B cell (primary cell): ENCODE measurements around the gene HASPIN. TPM values are rescaled to one million over a fixed set of nuclear protein-coding genes. Genes with fewer than 3 reads are reported as not detected.

Source experiments
- ATAC-seq: fragments of 200-7000 bp; cut with Tn5 transposase; one replicate; pipeline ENCODE4 v1.10.0; 2021; ENCODE audit warnings: low read depth, mild to moderate bottlenecking, moderate number of reproducible peaks, moderate library complexity
- CTCF ChIA-PET: fragments of 350-600 bp; sonication (Branson Sonifier 250); formaldehyde crosslinking; loops from one replicate; lab custom pipeline; 2021; ENCODE audit warnings: antibody characterized with exemption, inconsistent platforms; lab: Charles Lee
- POLR2A ChIA-PET: fragments of 350-600 bp; sonication (Branson Sonifier 250); formaldehyde crosslinking; loops from one replicate; lab custom pipeline; 2021; ENCODE audit warnings: antibody characterized with exemption; lab: Charles Lee
- DNase-seq: peaks from one replicate; pipeline ENCODE4 v3.0.0; 2013
- H2AFZ ChIP-seq: 2 replicates; pipeline ENCODE4 v1.6.1; 2012; ENCODE audit warnings: mild to moderate bottlenecking, low read depth, low read length; ENCODE audit not compliant: insufficient read depth, poor library complexity, severe bottlenecking
- H3K27ac ChIP-seq, 2 donors: 1 replicate in 1 of 2; 2 replicates in 1 of 2; pipeline ENCODE4 v1.5.1; 2012 to 2013; ENCODE audit warnings: low read length in 2 of 2, mild to moderate bottlenecking in 2 of 2, moderate library complexity in 1 of 2
- H3K27me3 ChIP-seq, 4 experiments: fragments of 200-600 bp in 1 of 4; sonication (generic) in 1 of 4; replicated peaks in 1 of 4; 1 replicate in 2 of 4; 2 replicates in 2 of 4; pipeline versions ENCODE4 v1.6.1 to v1.7.0; 2013 to 2016; ENCODE audit warnings: low read length in 3 of 4, mild to moderate bottlenecking in 2 of 4, mixed read lengths in 1 of 4, moderate library complexity in 1 of 4; ENCODE audit not compliant: insufficient read depth in 4 of 4, control insufficient read depth in 3 of 4; ENCODE audit errors: control extremely low read depth in 1 of 4
- H3K36me3 ChIP-seq, 2 experiments: replicated peaks in 1 of 2; 1 replicate in 1 of 2; 2 replicates in 1 of 2; pipeline versions ENCODE4 v1.6.1 to v1.7.1; 2013; ENCODE audit warnings: low read length in 1 of 2; ENCODE audit not compliant: insufficient read depth in 2 of 2, control insufficient read depth in 1 of 2; ENCODE audit errors: control extremely low read depth in 1 of 2, extremely low read depth in 1 of 2
- H3K4me1 ChIP-seq, 2 donors: fragments of 200-600 bp in 1 of 2; sonication (generic) in 1 of 2; 1 replicate in 1 of 2; 2 replicates in 1 of 2; pipeline versions ENCODE4 v1.5.1 to v1.6.1; 2013 to 2017; ENCODE audit warnings: low read length in 2 of 2; ENCODE audit not compliant: control insufficient read depth in 2 of 2, insufficient read depth in 2 of 2
- H3K4me2 ChIP-seq: replicated peaks from 2 replicates; pipeline ENCODE3; 2012; ENCODE audit warnings: mild to moderate bottlenecking, low read depth, low read length; ENCODE audit not compliant: poor library complexity, severe bottlenecking
- H3K4me3 ChIP-seq, 5 experiments: fragments of 200-600 bp in 1 of 5; sonication (generic) in 1 of 5; 1 replicate in 3 of 5; 2 replicates in 2 of 5; pipeline versions ENCODE4 v1.5.1 to v1.7.0; 2011 to 2016; ENCODE audit warnings: low read length in 4 of 5, mild to moderate bottlenecking in 4 of 5, low read depth in 2 of 5, control low read depth in 1 of 5, moderate library complexity in 1 of 5; ENCODE audit not compliant: insufficient read depth in 1 of 5; ENCODE audit errors: control extremely low read depth in 1 of 5, extremely low read depth in 1 of 5
- H3K79me2 ChIP-seq: fragments of 200-600 bp; sonication (generic); one replicate; pipeline ENCODE4 v1.6.0; 2016; ENCODE audit warnings: low read length; ENCODE audit not compliant: control insufficient read depth, insufficient read depth
- H3K9ac ChIP-seq: fragments of 200-600 bp; sonication (generic); 2 replicates; pipeline ENCODE4 v1.6.1; 2017; ENCODE audit warnings: mild to moderate bottlenecking, low read length, moderate library complexity
- H3K9me3 ChIP-seq, 3 donors: one replicate each; pipeline versions ENCODE4 v1.6.1 to v1.7.1; 2013; ENCODE audit warnings: low read length in 2 of 3; ENCODE audit not compliant: control insufficient read depth in 2 of 3, insufficient read depth in 1 of 3; ENCODE audit errors: control extremely low read depth in 1 of 3
- H4K20me1 ChIP-seq: 2 replicates; pipeline ENCODE4 v1.6.0; 2012; ENCODE audit warnings: mild to moderate bottlenecking, low read length; ENCODE audit not compliant: insufficient read depth, control insufficient read depth, poor library complexity, severe bottlenecking
- H3K27ac Mint-ChIP-seq: one replicate; pipeline ENCODE4 v1.8.0; 2021; ENCODE audit warnings: mixed read lengths
- H3K27me3 Mint-ChIP-seq: one replicate; pipeline ENCODE4 v1.8.0; 2021; ENCODE audit warnings: mixed read lengths
- H3K4me1 Mint-ChIP-seq: one replicate; pipeline ENCODE4 v1.8.0; 2021; ENCODE audit warnings: mixed read lengths
- H3K4me3 Mint-ChIP-seq: one replicate; pipeline ENCODE4 v1.8.0; 2021; ENCODE audit warnings: mixed read lengths
- H3K9me3 Mint-ChIP-seq: one replicate; pipeline ENCODE4 v1.8.0; 2022; ENCODE audit warnings: mixed read lengths; ENCODE audit not compliant: insufficient read depth
- CTCF ChIP-seq: fragments of 200-600 bp; IDR thresholded peaks from one replicate; pipeline ENCODE4 v1.8.0; 2022; ENCODE audit warnings: antibody characterized with exemption, mild to moderate bottlenecking
- EZH2 ChIP-seq: IDR thresholded peaks from 2 replicates; pipeline ENCODE4 v1.6.1; 2012; ENCODE audit warnings: borderline replicate concordance, low read depth, mild to moderate bottlenecking, moderate library complexity, low read length; ENCODE audit not compliant: insufficient read depth, poor library complexity, severe bottlenecking
- WGBS: methylation state at CpG from one replicate; pipeline ENCODE4 v1.1.5; 2013; ENCODE audit warnings: missing lambda C conversion rate; ENCODE audit not compliant: insufficient coverage; 5-methylcytosine and 5-hydroxymethylcytosine counted together
- intact Hi-C: fragments of 100-400 bp; cut with micrococcal nuclease; formaldehyde crosslinking; loops from one replicate; pipeline ENCODE4 v1.10.0; 2022
- polyA plus RNA-seq: library from polyadenylated mRNA; depleted of rRNA; stranded (reverse); fragments of >200 nt; gene quantifications from 2 replicates; pipeline ENCODE4 v1.2.3, GENCODE V29; 2012
- total RNA-seq, 2 donors: library from RNA; stranded (reverse); fragments of 120-200 nt in 1 of 2; gene quantifications; 1 replicate in 1 of 2; 2 replicates in 1 of 2; pipeline versions ENCODE4 v1.2.3 to v1.2.4, GENCODE V29; 2013 to 2022

The HASPIN gene
- total and polyA plus RNA-seq, 2 donors (not counting 1 experiment from before 2014, with no cell fraction given) = 0.28 to 3.1 TPM

- CTCF ChIA-PET = interaction anchor here (1.0 to 4.1 kb wide), 3 partner anchors 33 to 57 kb away, joined by 4 to 25 read pairs (median 4); no protein-coding TSS in a partner anchor
- H3K4me2 ChIP-seq = peak overlapping the region; percentile 48
- no peaks in the 10 kb centered on the region for H3K27me3 ChIP-seq
- no peaks in the 10 kb centered on the region for H3K27me3 Mint-ChIP-seq
- POLR2A ChIA-PET = interaction anchor here (0.7 kb wide), 3 partner anchors 52 to 168 kb away, joined by 4 to 9 read pairs (median 7); no protein-coding TSS in a partner anchor
- peaks cover 0 to 3% (median 0%) of the 10 kb centered on the region in 3 donors for H3K9me3 ChIP-seq
- no peaks in the 10 kb centered on the region for H3K36me3 ChIP-seq
- H3K4me3 ChIP-seq = no peak overlapping the region
- TF ChIP-seq EZH2 = no peak
- ATAC-seq (peak; percentile 85), DNase-seq (peak; percentile 55)
- intact Hi-C loops = no loop called here
- H2AFZ ChIP-seq = peak overlapping the region; percentile 74
- H4K20me1 ChIP-seq = no peaks in the 10 kb centered on the region
- peaks cover 13 to 15% of the 10 kb centered on the region in 2 donors for H3K4me1 ChIP-seq
- peak overlapping the region; percentile 43 for H3K27ac Mint-ChIP-seq
- 3% methylated on average over 6 of the region's 8 CpGs for WGBS
- peak overlapping the region in 1 of 2 donors; percentile 11 for H3K27ac ChIP-seq
- no peaks in the 10 kb centered on the region for H3K79me2 ChIP-seq
- H3K4me3 Mint-ChIP-seq = no peak overlapping the region
- H3K9ac ChIP-seq = peak overlapping the region; percentile 2
- peaks cover 21% of the 10 kb centered on the region for H3K4me1 Mint-ChIP-seq
- no peaks in the 10 kb centered on the region for H3K9me3 Mint-ChIP-seq
Measured at GRCh38 chr17:3770466-3770865, 46.8 kb downstream of the HASPIN start.

GRCh38 chr17:3771140-3771539 lies 47.4 kb downstream of the HASPIN start:
- no peaks in the 10 kb centered on the region for H3K79me2 ChIP-seq
- peaks cover 9 to 11% of the 10 kb centered on the region in 2 donors for H3K4me1 ChIP-seq
- 90% methylated on average over 15 of the region's 16 CpGs for WGBS
- Mint-ChIP-seq H3K4me1 (peaks cover 18% of the 10 kb centered on the region), H3K27ac (peak overlapping the region; percentile 43), H3K27me3 (no peaks in the 10 kb centered on the region), H3K9me3 (no peaks in the 10 kb centered on the region), H3K4me3 (no peak overlapping the region)
- CTCF ChIA-PET = interaction anchor here (0.6 to 4.1 kb wide), 3 partner anchors 33 to 1049 kb away, joined by 4 to 25 read pairs (median 6); no protein-coding TSS in a partner anchor
- POLR2A ChIA-PET = interaction anchor here (0.7 kb wide), 1 partner anchor 1298 kb away, joined by 4 read pairs; no protein-coding TSS in a partner anchor
- H3K9me3 ChIP-seq = peaks cover 0 to under 1% (median 0%) of the 10 kb centered on the region in 3 donors
- TF ChIP-seq EZH2 (no peak), CTCF (no peak)
- no peak overlapping the region for H3K4me3 ChIP-seq
- no peak overlapping the region for H3K27ac ChIP-seq
- peak overlapping the region; percentile 74 for H2AFZ ChIP-seq
- H3K9ac ChIP-seq = peak overlapping the region; percentile 2
- no peak for DNase-seq
- no peaks in the 10 kb centered on the region for H4K20me1 ChIP-seq
- no peak overlapping the region for H3K4me2 ChIP-seq
- no peak for ATAC-seq
- intact Hi-C loops = no loop called here
- H3K36me3 ChIP-seq = no peaks in the 10 kb centered on the region
- H3K27me3 ChIP-seq = no peaks in the 10 kb centered on the region
